IMR-90 (cell line): Measurements from ENCODE around the gene SMARCD1. TPM values are rescaled to one million over a fixed set of nuclear protein-coding genes. Genes with fewer than 3 reads are reported as not detected.

Source experiments
- ATAC-seq: fragments of 200-7000 bp; cut with Tn5 transposase; 2 replicates; pipeline ENCODE4 v1.9.1; 2020; ENCODE audit warnings: low read depth, mild to moderate bottlenecking, moderate library complexity
- BruUV-seq: library from RNA; stranded (reverse); fragments of 400-500 nt; replicated peaks from 2 replicates; lab custom pipeline; 2021; lab: Mats Ljungman, UMichigan
- CTCF ChIA-PET: fragments of 300-600 bp; formaldehyde crosslinking; extraction: SDS; loops from one replicate; lab custom pipeline; 2021; ENCODE audit warnings: antibody characterized with exemption; lab: Yijun Ruan, JAX
- POLR2A ChIA-PET: fragments of 300-600 bp; sonication (Branson Sonifier 250); formaldehyde crosslinking; loops from one replicate; lab custom pipeline; 2022; ENCODE audit warnings: antibody characterized with exemption; ENCODE audit not compliant: unreplicated experiment; lab: Charles Lee
- DNase-seq: peaks from one replicate; pipeline ENCODE4 v3.0.0; 2013
- H2AFZ ChIP-seq: replicated peaks from 2 replicates; pipeline ENCODE3; 2013; ENCODE audit warnings: low read length, mild to moderate bottlenecking; ENCODE audit not compliant: poor library complexity
- H2AK5ac ChIP-seq: 2 replicates; pipeline ENCODE4 v1.6.1; 2013; ENCODE audit warnings: low read depth, low read length, inconsistent platforms
- H2AK9ac ChIP-seq: replicated peaks from 2 replicates; pipeline ENCODE3; 2013; ENCODE audit warnings: mild to moderate bottlenecking, low read depth, low read length, moderate library complexity; ENCODE audit not compliant: poor library complexity
- H2BK120ac ChIP-seq: 2 replicates; pipeline ENCODE4 v1.6.1; 2013; ENCODE audit warnings: low read depth, low read length, inconsistent platforms
- H2BK15ac ChIP-seq: 3 replicates; pipeline ENCODE4 v1.6.1; 2013; ENCODE audit warnings: low read depth, low read length, inconsistent platforms
- H2BK20ac ChIP-seq: 2 replicates; pipeline ENCODE4 v1.6.1; 2013; ENCODE audit warnings: low read depth, mild to moderate bottlenecking, inconsistent platforms, low read length, moderate library complexity
- H2BK5ac ChIP-seq: 2 replicates; pipeline ENCODE4 v1.6.1; 2013; ENCODE audit warnings: mild to moderate bottlenecking, low read depth, low read length, inconsistent platforms; ENCODE audit not compliant: poor library complexity, severe bottlenecking
- H3K14ac ChIP-seq: replicated peaks from 2 replicates; pipeline ENCODE4 v1.6.1; 2013; ENCODE audit warnings: low read depth, low read length, inconsistent platforms
- H3K18ac ChIP-seq: 2 replicates; pipeline ENCODE4 v1.6.1; 2013; ENCODE audit warnings: low read depth, low read length, control low read depth
- H3K23ac ChIP-seq: 2 replicates; pipeline ENCODE4 v1.6.1; 2013; ENCODE audit warnings: low read depth, low read length, inconsistent platforms
- H3K27ac ChIP-seq: 2 replicates; pipeline ENCODE4 v1.5.1; 2013; ENCODE audit warnings: mild to moderate bottlenecking, control low read depth, low read length; ENCODE audit not compliant: insufficient read depth
- H3K27me3 ChIP-seq: 2 replicates; pipeline ENCODE4 v1.6.1; 2013; ENCODE audit warnings: low read length; ENCODE audit not compliant: control insufficient read depth, insufficient read depth
- H3K36me3 ChIP-seq: 2 replicates; pipeline ENCODE4 v1.6.1; 2013; ENCODE audit warnings: low read length, mixed read lengths; ENCODE audit not compliant: control insufficient read depth, insufficient read depth
- H3K4ac ChIP-seq: 2 replicates; pipeline ENCODE4 v1.6.1; 2013; ENCODE audit warnings: low read depth, low read length, inconsistent platforms
- H3K4me1 ChIP-seq: 2 replicates; pipeline ENCODE4 v1.6.1; 2013; ENCODE audit warnings: low read length, mixed read lengths; ENCODE audit not compliant: control insufficient read depth, insufficient read depth
- H3K4me2 ChIP-seq: 2 replicates; pipeline ENCODE4 v1.6.1; 2013; ENCODE audit warnings: low read depth, mild to moderate bottlenecking, control low read depth, low read length, moderate library complexity
- H3K4me3 ChIP-seq: 2 replicates; pipeline ENCODE4 v1.5.1; 2013; ENCODE audit warnings: low read depth, mild to moderate bottlenecking, control low read depth, low read length, moderate library complexity; ENCODE audit not compliant: insufficient read depth
- H3K56ac ChIP-seq: 2 replicates; pipeline ENCODE4 v1.6.1; 2013; ENCODE audit warnings: low read length, inconsistent platforms; ENCODE audit not compliant: insufficient read depth; ENCODE audit errors: extremely low read depth
- H3K79me1 ChIP-seq, 2 experiments: 2 replicates each; pipeline ENCODE4 v1.6.1; 2013; ENCODE audit warnings: low read length in 2 of 2, inconsistent platforms in 1 of 2, low read depth in 1 of 2
- H3K9ac ChIP-seq: 2 replicates; pipeline ENCODE4 v1.6.1; 2013; ENCODE audit warnings: low read depth, low read length, control low read depth
- H3K9me1 ChIP-seq: 2 replicates; pipeline ENCODE4 v1.6.1; 2013; ENCODE audit warnings: low read length, inconsistent platforms; ENCODE audit not compliant: insufficient read depth
- H3K9me3 ChIP-seq: 2 replicates; pipeline ENCODE4 v1.6.1; 2013; ENCODE audit warnings: low read length; ENCODE audit not compliant: control insufficient read depth, insufficient read depth
- H4K20me1 ChIP-seq: 2 replicates; pipeline ENCODE4 v1.6.1; 2013; ENCODE audit warnings: low read length, inconsistent platforms; ENCODE audit not compliant: insufficient read depth
- H4K5ac ChIP-seq: 2 replicates; pipeline ENCODE4 v1.6.1; 2013; ENCODE audit warnings: mild to moderate bottlenecking, low read depth, low read length, control low read depth
- H4K8ac ChIP-seq, 2 experiments: 2 replicates each; pipeline ENCODE4 v1.6.1; 2013; ENCODE audit warnings: low read depth in 2 of 2, low read length in 2 of 2, control low read depth in 1 of 2, inconsistent platforms in 1 of 2
- H4K91ac ChIP-seq: 2 replicates; pipeline ENCODE4 v1.6.1; 2013; ENCODE audit warnings: low read depth, low read length, inconsistent platforms; ENCODE audit not compliant: insufficient read depth
- BHLHE40 ChIP-seq: fragments of 150-350 bp; IDR thresholded peaks from 2 replicates; pipeline ENCODE4 v1.6.1; 2016; ENCODE audit warnings: mild to moderate bottlenecking, low read depth, low read length
- CEBPB ChIP-seq: IDR thresholded peaks from 2 replicates; pipeline ENCODE4 v1.6.1; 2012; ENCODE audit warnings: low read depth, low read length, improper control_type of control experiment
- CTCF ChIP-seq: conservative IDR thresholded peaks from 2 replicates; pipeline ENCODE4 v1.5.1; 2012; ENCODE audit warnings: mild to moderate bottlenecking, low read depth, low read length, improper control_type of control experiment
- FOS ChIP-seq: fragments of 150-350 bp; IDR thresholded peaks from 2 replicates; pipeline ENCODE4 v1.6.1; 2016; ENCODE audit warnings: low read depth, low read length
- RAD21 ChIP-seq: IDR thresholded peaks from 2 replicates; pipeline ENCODE4 v1.6.1; 2012; ENCODE audit warnings: low read length, improper control_type of control experiment
- RCOR1 ChIP-seq: IDR thresholded peaks from 2 replicates; pipeline ENCODE4 v1.6.1; 2012; ENCODE audit warnings: mild to moderate bottlenecking, low read length, improper control_type of control experiment; ENCODE audit not compliant: insufficient replicate concordance
- SMC3 ChIP-seq: fragments of 150-350 bp; IDR thresholded peaks from 2 replicates; pipeline ENCODE4 v1.6.1; 2016; ENCODE audit warnings: low read depth, mild to moderate bottlenecking, antibody characterized with exemption, low read length, moderate library complexity
- USF2 ChIP-seq: fragments of 150-350 bp; IDR thresholded peaks from 2 replicates; pipeline ENCODE4 v1.6.1; 2017; ENCODE audit warnings: mild to moderate bottlenecking, antibody characterized with exemption, low read length, low read depth
- WGBS, 2 experiments: methylation state at CpG; one replicate each; pipeline versions ENCODE4 v1.1.5 to v1.1.7; 2013; ENCODE audit warnings: missing lambda C conversion rate in 2 of 2; ENCODE audit not compliant: insufficient read length in 1 of 2; ENCODE audit errors: extremely low coverage in 2 of 2; 5-methylcytosine and 5-hydroxymethylcytosine counted together
- dilution Hi-C: fragments of 300-500 bp; cut with HindIII; formaldehyde crosslinking; loops from one replicate; pipeline ENCODE4 v1.14.3; 2018; ENCODE audit warnings: low sequenced_read_pairs; ENCODE audit not compliant: unreplicated experiment
- in situ Hi-C: fragments of 300-500 bp; cut with MboI; formaldehyde crosslinking; loops from 3 replicates; pipeline ENCODE4 v1.14.3; 2019; ENCODE audit warnings: low sequenced_read_pairs, inconsistent platforms, mixed read lengths
- intact Hi-C: fragments of 100-400 bp; cut with micrococcal nuclease; formaldehyde crosslinking; loops from 2 replicates; pipeline ENCODE4 v1.10.0; 2022
- polyA plus RNA-seq, 3 experiments: library from polyadenylated mRNA; depleted of rRNA; stranded (reverse); fragments of >200 nt; gene quantifications; 2 replicates each; pipeline ENCODE4 v1.2.3, GENCODE V29; 2012; ENCODE audit warnings: low replicate concordance in 1 of 3
- total RNA-seq: library from RNA; depleted of rRNA; stranded (reverse); fragments of >200 nt; gene quantifications from 2 replicates; pipeline ENCODE4 v1.2.3, GENCODE V29; 2012

The SMARCD1 gene
- total and polyA plus RNA-seq, 2 of the 4 experiments (the other 2 are of a cell fraction): 28.1 to 47.9 TPM

- no peaks in the 10 kb centered on the region for H4K20me1 ChIP-seq
- peaks cover 13% of the 10 kb centered on the region for H3K27me3 ChIP-seq
- no peak overlapping the region for H3K56ac ChIP-seq
- no peaks in the 10 kb centered on the region; the same call in 1 of the 2 replicates for H3K9me1 ChIP-seq
- H3K4me1 ChIP-seq: no peaks in the 10 kb centered on the region
- no peak overlapping the region for H2BK120ac ChIP-seq
- CTCF ChIA-PET: interaction anchor here (0.8 to 2.1 kb wide), 11 partner anchors 9 to 72 kb away, joined by 3 to 12 read pairs (median 5); no protein-coding TSS in a partner anchor
- no peak overlapping the region for H2BK20ac ChIP-seq
- no peaks in the 10 kb centered on the region for H3K9me3 ChIP-seq
- WGBS, 2 experiments: 60% methylated on average over 1 of the region's 9 CpGs; no CpG with 5 or more reads in 1 of the 2 experiments
- no peak overlapping the region for H3K4me2 ChIP-seq
- dilution Hi-C loops: no loop called here
- H3K27ac ChIP-seq: no peak overlapping the region
- peak overlapping the region; percentile 56 for H2AK9ac ChIP-seq
- no TSS peak for BruUV-seq
- no peak overlapping the region for H4K5ac ChIP-seq
- POLR2A ChIA-PET: no interaction called here
- no peak overlapping the region for H2BK15ac ChIP-seq
- TF ChIP-seq SMC3 (peak; percentile 77), CEBPB (peak; percentile 57; the same call in 1 of the 2 replicates), RCOR1 (no peak), BHLHE40 (no peak), CTCF (peak; percentile 83), RAD21 (peak; percentile 70), FOS (peak; percentile 15; the same call in 1 of the 2 replicates), USF2 (0 out of 2 replicates have a peak, but pooled peaks have one; percentile 4)
- no peak overlapping the region; the same call in 1 of the 2 replicates for H2AK5ac ChIP-seq
- H4K8ac ChIP-seq: no peak overlapping the region
- H3K79me1 ChIP-seq: no peaks in the 10 kb centered on the region
- DNase-seq (peak; percentile 78), ATAC-seq (peak; percentile 92)
- H4K91ac ChIP-seq: no peak overlapping the region
- no peak overlapping the region for H2BK5ac ChIP-seq
- H3K23ac ChIP-seq: no peak overlapping the region
- H3K36me3 ChIP-seq: no peaks in the 10 kb centered on the region
- intact Hi-C loops: no loop called here
- no peak overlapping the region; the same call in 1 of the 2 replicates for H3K4ac ChIP-seq
- no peak overlapping the region for H3K18ac ChIP-seq
- H2AFZ ChIP-seq: peak overlapping the region; percentile 74
- no peak overlapping the region for H3K9ac ChIP-seq
- in situ Hi-C loops: no loop called here
- no peak overlapping the region for H3K14ac ChIP-seq
- H3K4me3 ChIP-seq: no peak overlapping the region
Measured at GRCh38 chr12:50039151-50039835, 45.8 kb upstream of the SMARCD1 start.
